NK-92 (cell line): Measurements from ENCODE around the gene MST1.

Source experiments
- DNase-seq: peaks from one replicate; lab custom pipeline; 2025; ENCODE audit not compliant: unreplicated experiment; lab: John Stamatoyannopoulos, UW

The MST1 gene

GRCh38 chr3:49718858-49719213 lies 29.6 kb upstream of the MST1 start:
- DNase-seq: no peak

DNA sequence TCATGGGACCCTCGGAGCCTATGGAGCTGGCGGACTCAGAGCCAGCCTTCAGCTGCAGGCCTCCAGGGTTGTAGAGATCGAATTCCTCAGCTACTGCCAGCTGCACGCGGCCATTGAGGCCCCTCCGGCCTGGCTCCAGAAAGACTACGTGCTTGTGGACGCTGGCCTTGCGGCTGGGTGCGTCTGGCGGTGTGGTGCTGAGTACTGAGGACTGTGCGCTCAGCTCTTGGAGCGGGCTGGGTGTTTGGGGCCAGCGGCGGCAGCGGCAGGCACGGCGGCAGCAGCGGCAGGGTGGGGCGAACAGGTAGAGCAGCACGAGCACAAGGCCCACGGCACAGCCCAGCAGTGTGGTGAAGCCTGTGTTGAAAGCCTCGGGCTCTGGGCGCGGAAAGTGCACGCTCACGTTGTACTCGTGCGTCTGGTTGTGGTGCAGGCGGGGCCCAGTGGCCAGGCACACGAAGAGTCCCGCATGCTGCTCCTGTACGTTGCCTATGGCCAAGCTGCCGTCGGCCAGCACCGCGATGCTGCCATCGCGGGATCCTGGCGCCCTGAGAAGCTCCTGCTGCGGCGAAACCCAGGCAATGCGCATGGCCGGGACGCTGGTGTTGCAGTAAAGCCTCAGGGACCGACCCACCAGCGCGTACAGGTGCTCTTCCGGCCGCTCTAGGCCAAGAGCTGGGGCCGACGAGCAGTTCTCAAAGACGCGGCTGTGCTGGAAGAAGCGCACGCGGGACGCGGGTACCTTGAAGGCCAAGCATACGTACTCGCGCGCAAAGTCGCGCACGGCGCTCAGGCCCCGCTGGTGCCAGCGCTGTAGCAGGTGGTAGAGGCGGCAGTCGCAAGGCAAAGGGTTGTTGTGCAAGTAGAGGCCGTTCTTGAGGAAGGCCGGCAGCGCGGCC lies 28.9 kb upstream of the MST1 start:
- no peak for DNase-seq

- DNase-seq: no peak
Measured at GRCh38 chr3:49717211-49717958, 28.1 kb upstream of the MST1 start.

- DNase-seq: no peak
Measured at GRCh38 chr3:49716691-49717210, 27.5 kb upstream of the MST1 start.

DNA sequence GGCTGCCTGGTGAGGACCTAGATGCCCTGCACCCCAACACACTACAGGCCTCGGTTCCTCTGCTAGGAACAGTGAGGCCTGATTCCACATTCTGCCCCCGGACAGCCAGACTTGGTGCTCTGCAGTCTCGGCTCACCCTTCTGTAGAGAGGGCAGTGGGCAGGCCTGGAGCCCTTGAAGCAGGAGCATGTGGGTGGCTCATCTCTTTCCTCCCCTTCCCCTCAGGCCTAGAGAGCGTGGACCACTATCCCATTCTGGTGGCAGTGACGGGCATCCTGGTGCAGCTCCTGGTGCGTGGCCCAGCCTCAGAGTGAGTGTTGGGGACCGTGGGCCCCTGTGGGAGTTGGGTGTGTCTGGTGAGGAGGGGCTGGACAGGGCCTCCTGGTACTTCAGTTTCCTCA lies 26.9 kb upstream of the MST1 start:
- DNase-seq: no peak

DNA sequence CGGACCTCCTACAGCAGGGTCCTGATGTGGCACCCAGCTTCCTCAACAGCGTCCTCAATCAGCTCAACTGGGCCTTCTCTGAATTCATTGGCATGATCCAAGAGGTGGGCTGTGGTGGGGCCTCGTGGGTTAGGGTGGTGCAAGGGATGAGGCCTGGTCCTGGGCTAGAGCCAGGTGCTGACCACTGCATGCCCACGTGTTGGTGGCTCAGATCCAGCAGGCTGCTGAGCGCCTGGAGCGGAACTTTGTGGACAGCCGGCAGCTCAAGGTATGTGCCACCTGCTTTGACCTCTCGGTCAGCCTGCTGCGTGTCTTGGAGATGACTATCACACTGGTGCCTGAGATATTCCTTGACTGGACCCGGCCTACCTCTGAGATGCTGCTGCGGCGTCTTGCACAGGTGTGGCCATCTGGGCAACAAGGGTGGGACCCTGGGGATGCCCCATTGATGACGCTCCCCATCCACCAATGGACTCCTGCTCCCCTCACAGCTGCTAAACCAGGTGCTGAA lies 26.4 kb upstream of the MST1 start:
- no peak for DNase-seq

- no peak for DNase-seq
Measured at GRCh38 chr3:49714728-49715550, 25.7 kb upstream of the MST1 start.

DNA sequence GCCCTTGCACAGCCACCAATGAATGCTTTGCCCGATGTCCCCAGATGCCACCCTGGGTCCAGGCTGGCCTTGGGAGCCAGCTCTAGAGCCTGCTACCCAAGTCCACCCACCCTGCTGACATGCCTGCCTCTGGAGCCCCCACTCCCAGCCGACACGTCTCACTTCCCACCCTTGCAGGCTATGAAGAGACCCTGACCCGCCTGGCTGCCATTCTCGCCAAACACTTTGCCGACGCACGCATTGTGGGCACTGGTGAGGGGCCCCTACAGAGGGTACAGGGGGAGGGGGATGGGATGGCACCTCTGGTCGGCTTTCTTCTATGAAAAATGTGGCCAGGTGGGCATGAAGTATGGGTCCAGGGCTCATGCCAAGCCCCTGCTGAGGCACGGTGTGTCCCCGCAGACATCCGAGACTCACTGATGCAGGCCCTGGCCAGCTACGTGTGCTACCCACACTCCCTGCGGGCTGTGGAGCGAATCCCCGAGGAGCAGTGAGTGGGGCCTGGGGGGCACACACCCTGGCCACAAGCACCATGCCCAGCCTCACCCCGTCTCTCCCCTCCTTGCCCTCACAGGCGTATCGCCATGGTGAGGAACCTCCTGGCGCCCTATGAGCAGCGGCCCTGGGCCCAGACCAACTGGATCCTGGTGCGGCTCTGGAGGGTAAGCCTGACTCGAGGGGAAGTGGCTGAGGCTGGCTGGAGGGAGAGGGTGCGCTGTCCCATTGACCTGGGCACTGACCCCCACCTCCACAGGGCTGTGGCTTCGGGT lies 24.2 kb upstream of the MST1 start:
- DNase-seq: no peak

DNA sequence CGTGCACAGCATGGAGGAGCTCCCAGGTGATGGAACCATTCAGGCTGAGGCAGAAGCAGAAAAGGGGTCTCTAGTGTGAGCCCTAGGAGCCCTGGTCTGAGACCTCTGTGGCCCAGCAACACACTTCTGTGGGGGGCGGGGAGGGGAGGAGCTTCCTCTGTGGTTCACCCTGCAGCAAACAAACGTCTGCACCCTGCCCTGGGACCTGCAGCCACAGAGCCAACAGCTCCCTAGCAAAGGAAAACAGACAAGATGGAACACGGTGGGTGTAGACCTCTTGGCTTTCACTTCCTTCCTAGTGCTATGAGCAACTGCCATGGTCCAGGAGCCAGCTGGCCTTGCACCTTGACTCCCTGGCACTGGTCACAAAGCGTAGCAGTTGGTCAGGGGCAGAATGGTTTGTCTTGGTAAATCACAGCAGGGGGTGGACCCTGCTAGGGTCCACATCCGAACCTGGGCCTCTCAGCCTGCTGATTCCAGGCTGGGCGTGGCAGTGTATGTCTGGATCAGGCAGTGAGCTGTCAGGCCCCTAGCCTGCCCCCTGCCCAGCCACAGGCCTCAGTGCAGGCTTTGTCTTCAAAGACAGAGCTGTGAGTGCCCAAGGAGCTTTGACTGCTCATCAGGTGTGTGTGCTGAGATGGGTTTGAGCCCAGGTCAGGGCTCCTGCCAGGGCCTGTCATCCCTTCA lies 23.5 kb upstream of the MST1 start:
- DNase-seq: no peak

GRCh38 chr3:49712166-49712565 lies 22.9 kb upstream of the MST1 start:
- DNase-seq: no peak

- no peak for DNase-seq
Measured at GRCh38 chr3:49711489-49711888, 22.2 kb upstream of the MST1 start.

DNA sequence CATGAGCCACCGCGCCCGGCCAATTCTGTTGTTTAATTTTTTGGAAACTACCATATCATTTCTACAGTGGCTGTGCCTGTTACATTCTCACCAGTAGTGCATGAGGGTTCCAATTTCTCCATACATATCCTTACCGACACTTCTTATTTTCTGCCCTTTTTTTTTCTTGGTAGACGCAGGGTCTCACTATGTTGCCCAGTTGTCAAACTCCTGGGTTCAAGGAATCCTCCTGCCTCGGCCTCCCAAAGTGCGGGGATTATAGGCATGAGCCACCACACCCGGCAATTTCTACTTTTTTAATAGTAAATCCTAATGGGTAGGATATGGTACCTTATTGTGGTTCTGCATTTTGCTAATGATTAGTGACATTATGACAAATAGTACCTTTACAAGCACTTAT lies 20.6 kb upstream of the MST1 start:
- no peak for DNase-seq

DNA sequence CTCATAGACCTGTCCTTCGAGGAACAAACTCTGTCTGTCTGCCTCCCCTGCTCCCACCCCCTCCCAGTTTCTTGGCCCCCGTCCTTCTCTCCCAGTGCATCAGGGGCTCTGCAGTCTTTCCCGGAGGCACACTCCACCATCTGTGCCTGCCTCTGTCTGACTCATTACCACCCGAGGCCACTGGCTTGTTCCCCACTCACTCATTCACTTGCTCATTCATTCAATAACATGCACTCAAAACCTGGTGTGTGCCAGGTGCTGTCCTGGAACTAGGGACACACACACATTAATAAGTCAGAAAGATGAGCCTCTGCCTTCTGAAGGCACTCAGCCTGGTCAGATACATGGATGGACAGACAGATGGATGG lies 17.8 kb upstream of the MST1 start:
- no peak for DNase-seq

DNA sequence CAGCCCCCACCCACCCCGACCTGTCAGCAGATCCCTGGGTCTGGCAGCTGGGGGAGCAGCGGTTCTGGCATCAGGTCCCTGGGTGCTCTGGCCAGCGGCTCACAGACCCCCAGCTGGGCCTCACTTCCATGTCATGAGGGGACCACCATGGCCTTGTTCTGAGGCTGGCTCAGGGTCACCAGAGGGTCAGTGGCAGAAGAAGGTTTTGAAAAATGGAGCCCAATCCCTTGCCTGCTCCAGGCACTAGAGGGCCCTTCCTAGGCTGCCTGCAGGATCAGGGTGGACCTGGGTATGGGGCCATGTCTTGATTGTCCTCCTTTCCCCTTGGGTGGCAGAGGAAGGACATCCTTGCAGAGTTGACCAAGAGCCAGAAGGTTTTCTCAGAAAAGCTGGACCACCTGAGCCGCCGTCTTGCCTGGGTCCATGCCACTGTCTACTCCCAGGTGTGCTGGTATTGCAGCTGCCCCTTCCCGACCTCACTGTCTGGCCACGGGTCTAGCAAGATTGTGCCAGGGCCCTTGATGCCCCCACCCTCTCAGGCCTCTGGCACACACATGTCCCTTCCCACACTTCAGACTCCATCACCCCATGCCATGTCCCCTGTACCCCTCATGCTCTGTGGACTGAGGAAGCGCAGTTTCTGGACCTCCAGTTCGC lies 17.3 kb upstream of the MST1 start:
- no peak for DNase-seq

GRCh38 chr3:49705390-49705960 lies 16.2 kb upstream of the MST1 start:
- no peak for DNase-seq

DNA sequence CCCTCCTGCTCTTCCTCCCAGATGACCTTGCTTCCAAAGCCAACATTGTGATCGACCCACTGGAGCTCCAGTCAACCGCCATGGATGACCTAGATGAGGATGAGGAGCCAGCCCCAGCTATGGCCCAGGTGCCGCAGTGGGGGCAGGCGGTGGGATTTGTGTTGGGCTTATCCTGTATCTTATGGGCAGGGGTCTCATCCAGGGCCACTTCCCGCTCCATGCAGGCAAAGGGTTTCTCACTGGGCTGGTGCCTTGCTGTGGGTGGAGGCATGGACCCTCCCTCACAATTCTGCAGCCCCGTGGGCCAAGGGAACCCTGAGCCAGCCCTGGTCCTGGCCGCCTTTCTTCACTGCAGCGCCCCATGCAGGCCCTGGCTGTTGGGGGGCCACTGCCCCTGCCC lies 15.4 kb upstream of the MST1 start:
- no peak for DNase-seq

DNA sequence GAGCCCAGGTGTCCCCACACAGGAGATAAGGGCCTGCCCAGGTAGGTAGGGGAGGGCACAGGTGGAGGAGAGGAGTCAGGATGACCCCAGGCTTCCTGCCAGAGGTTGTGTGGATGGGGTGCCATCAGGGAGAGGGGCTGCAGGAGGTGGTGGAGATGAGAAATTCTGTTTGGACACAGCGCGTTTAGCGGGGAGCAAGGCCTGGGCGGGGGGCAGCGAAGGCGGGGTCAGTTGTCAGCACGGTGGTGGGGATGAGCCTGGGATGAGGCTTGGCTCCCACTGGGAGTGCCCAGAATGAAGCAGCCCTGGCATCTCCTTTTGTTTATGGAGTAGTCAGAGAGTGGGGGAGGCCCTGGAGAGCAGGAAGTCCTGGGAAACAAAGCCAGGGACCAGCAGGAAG lies 14.7 kb upstream of the MST1 start:
- DNase-seq: no peak

GRCh38 chr3:49703443-49703927 lies 14.2 kb upstream of the MST1 start:
- no peak for DNase-seq

DNA sequence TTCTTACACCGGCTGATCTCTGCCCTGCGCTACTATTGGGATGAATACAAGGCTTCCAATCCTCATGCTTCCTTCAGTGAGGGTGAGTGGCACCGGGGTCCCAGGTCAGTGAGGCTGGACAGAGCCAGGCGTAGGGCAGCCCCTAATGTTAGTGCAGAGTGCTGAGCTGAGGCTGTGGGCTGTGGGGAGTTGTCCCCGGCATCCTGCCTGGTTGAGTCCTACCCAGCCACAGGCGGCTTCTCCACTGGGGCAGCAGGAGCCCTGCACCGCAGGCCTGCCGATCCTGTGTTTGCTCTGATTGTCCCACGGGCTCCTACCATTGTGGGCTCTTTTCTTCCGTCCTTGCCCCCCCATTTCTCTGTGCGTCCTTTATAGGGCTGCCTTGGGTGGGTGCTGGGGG lies 13.4 kb upstream of the MST1 start:
- DNase-seq: no peak
